Measurements from ENCODE around the gene COBLL1.

Gene COBLL1

GRCh38 chr2:164786787-164787186 lies 54.8 kb downstream of the COBLL1 start:
- FAIRE-seq, result peak; percentile 61
- TF ChIP-seq CTCF (IDR thresholded peaks at IDR 0.05; ENCODE audit: insufficient read depth, missing control alignments), result no peak
- DNase-seq (ENCODE audit: insufficient read length, low spot score), result no peak

DNA sequence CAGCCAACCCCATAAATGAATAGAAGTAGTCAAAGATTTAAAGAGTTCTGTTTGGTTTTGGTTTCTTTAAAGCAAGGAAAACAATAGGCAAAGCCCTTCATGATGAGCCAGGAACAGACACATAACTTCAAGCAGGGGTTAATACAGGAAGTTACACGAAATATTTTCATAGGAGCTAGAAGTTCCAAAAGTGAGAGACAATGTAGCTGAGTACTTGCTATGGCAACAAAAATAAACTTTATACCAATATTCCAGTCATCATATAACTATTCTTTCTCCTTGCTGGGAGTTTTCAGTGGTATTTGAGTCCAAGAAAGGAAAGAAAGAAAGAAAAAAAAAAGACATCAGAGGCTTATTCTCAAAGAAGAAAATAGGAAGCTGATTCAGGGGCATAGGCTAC lies 56.2 kb downstream of the COBLL1 start:
- DNase-seq (ENCODE audit: insufficient read length, low spot score) (no peak), FAIRE-seq (no peak)
- TF ChIP-seq CTCF (IDR thresholded peaks at IDR 0.05; ENCODE audit: insufficient read depth, missing control alignments), result no peak

- TF ChIP-seq CTCF (IDR thresholded peaks at IDR 0.05; ENCODE audit: insufficient read depth, missing control alignments), result no peak
- FAIRE-seq (peak; percentile 96), DNase-seq (ENCODE audit: insufficient read length, low spot score) (no peak)
These were observed 57.2 kb downstream of the COBLL1 start for GRCh38 chr2:164784376-164784775.

DNA sequence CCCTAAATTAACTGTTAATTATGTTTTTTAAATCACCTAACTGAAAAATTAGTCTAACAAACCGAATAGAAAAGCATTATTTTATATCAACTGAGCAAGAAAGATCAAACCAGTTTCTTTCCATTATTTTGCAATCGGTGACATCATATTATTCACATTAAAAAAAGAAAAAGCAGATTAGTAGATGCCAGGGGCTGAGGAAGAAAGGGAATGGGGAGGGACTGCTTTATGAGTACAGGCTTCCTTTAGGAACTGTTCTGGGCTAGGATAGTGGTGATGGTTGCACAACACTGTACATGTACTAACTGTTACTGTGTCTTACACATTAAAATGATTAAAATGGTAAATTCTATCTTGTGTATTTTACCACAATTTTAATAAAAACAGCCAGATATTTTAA lies 59.3 kb downstream of the COBLL1 start:
- no peak for TF ChIP-seq CTCF (IDR thresholded peaks at IDR 0.05; ENCODE audit: insufficient read depth, missing control alignments)
- FAIRE-seq, result no peak
- DNase-seq (ENCODE audit: insufficient read length, low spot score), result no peak

GRCh38 chr2:164781394-164781793 lies 60.2 kb downstream of the COBLL1 start:
- no peak for DNase-seq (ENCODE audit: insufficient read length, low spot score)
- no peak for FAIRE-seq

DNA sequence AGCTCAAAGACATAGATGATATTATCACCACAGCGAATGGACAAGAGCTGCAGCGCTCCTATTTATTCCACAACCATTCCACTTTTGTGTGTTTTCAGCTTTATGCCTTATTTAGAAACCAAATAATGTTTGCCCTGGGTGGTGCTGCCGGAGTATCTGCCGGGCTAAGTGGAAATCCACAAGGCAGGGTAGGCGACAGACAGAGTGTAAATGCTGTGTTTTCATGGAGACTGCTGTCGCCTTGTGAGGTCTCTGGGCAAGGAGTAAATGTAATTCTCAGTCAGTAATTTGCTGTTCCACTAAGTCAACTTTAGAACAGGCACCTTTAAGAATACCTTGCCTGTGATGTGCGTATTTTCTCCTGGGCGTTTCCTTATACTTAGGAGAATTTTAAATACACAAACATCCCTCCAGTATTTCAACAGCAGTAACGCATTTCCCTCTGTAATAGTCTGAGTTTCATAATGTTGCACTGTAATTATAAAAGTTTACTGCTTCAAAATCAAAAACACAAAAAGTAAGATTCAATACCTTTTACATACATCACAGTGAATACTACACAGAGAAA lies 60.9 kb downstream of the COBLL1 start:
- no peak for FAIRE-seq
- no peak for TF ChIP-seq CTCF (IDR thresholded peaks at IDR 0.05; ENCODE audit: insufficient read depth, missing control alignments)
- no peak for DNase-seq (ENCODE audit: insufficient read length, low spot score)

More at GRCh38 chr2:164781394-164781793, 60.2 kb downstream of the COBLL1 start:
- no peak for TF ChIP-seq CTCF (IDR thresholded peaks at IDR 0.05; ENCODE audit: insufficient read depth, missing control alignments)

- TF ChIP-seq CTCF (IDR thresholded peaks at IDR 0.05; ENCODE audit: insufficient read depth, missing control alignments), result no peak
- FAIRE-seq, result no peak
- DNase-seq (ENCODE audit: insufficient read length, low spot score), result no peak
These were observed 62.1 kb downstream of the COBLL1 start for GRCh38 chr2:164779383-164780057.

Measured in D721Med (cell line).